ENCODE measurements around the gene S100A7A. TPM values are rescaled to one million over a fixed set of nuclear protein-coding genes. Genes with fewer than 3 reads are reported as not detected.

The S100A7A gene
- total and polyA plus RNA-seq, 2 of the 13 experiments (the other 11 are each of a cell fraction or from before 2014, with no cell fraction given) = not detected

- Histone ChIP-seq H3K27me3 (ENCODE audit: control insufficient read depth in 1 of 2, insufficient read depth in 2 of 2, low read length in 2 of 2) (peaks cover 2 to 57% of the 10 kb centered on the region in 2 experiments; a peak in 4 of 5 replicates), H3K4me3 (replicated peaks in 1 of 3; ENCODE audit: insufficient read depth in 1 of 3, low read depth in 2 of 3, low read length in 3 of 3) (no peak overlapping the region), H3K79me2 (ENCODE audit: insufficient read depth, low read length) (no peaks in the 10 kb centered on the region), H3K9ac (ENCODE audit: insufficient read depth, low read depth, low read length) (no peak overlapping the region), H3K4me1 (ENCODE audit: insufficient read depth, low read length) (no peaks in the 10 kb centered on the region), H2AFZ (ENCODE audit: low read length) (no peak overlapping the region), H3K27ac (ENCODE audit: extremely low read length, insufficient read depth, low read length) (no peak overlapping the region), H3K4me2 (ENCODE audit: low read depth, low read length) (no peak overlapping the region), H3K9me3 (ENCODE audit: low read length) (no peaks in the 10 kb centered on the region), H4K20me1 (ENCODE audit: insufficient read depth, low read length) (no peaks in the 10 kb centered on the region), H3K36me3 (replicated peaks in 1 of 2; ENCODE audit: control insufficient read depth in 1 of 2, insufficient read depth in 2 of 2, low read length in 2 of 2) (no peaks in the 10 kb centered on the region)
- ATAC-seq = no peak
- intact Hi-C loops (cut with micrococcal nuclease; ENCODE audit: unreplicated experiment) = no loop called here
- TF ChIP-seq ZKSCAN8 (CRISPR knock-in tag; IDR thresholded peaks at IDR 0.05; ENCODE audit: borderline replicate concordance) = no peak
- no peak for TF ChIP-seq PPARG (CRISPR knock-in tag; conservative IDR thresholded peaks at IDR 0.05)
- TF ChIP-seq CREM (IDR thresholded peaks at IDR 0.05) = no peak
- TF ChIP-seq CREM (CRISPR knock-in tag; IDR thresholded peaks at IDR 0.05) = no peak
- no peak for TF ChIP-seq RFXAP (CRISPR knock-in tag; IDR thresholded peaks at IDR 0.05; ENCODE audit: borderline replicate concordance)
- TF ChIP-seq MIER3 (CRISPR knock-in tag; IDR thresholded peaks at IDR 0.05; ENCODE audit: borderline replicate concordance) = no peak
- TF ChIP-seq PREB (CRISPR knock-in tag; IDR thresholded peaks at IDR 0.05) = no peak
- no peak for TF ChIP-seq TFDP2 (CRISPR knock-in tag; IDR thresholded peaks at IDR 0.05)
- TF ChIP-seq STAG1 (CRISPR knock-in tag; IDR thresholded peaks at IDR 0.05) = no peak
- WGBS (ENCODE audit: low lambda C conversion rate) = under 1% methylated on average over 9 of the region's 9 CpGs
- in situ Hi-C loops (cut with HindIII; ENCODE audit: extremely low pct_ligation_motif_present, low pct_unique_long_range_greater_than_20kb) = no loop called here
- ChIA-PET POLR2A (no interaction called here), CTCF (ENCODE audit: low intra/inter-chr PET ratio, low total read pairs) (no interaction called here)
- no peak for DNase-seq (ENCODE audit: low spot score)
- no peak for FAIRE-seq
- no TSS peak for BruUV-seq (replicated peaks)
Measured at GRCh38 chr1:153401461-153401860, 14.9 kb upstream of the S100A7A start.
